Activated CD4-positive, alpha-beta T cell treated with anti-CD3 and anti-CD28 coated beads for 36 hours (primary cell): Measurements from ENCODE around the gene AHCYL2. TPM values are rescaled to one million over a fixed set of nuclear protein-coding genes. Genes with fewer than 3 reads are reported as not detected.
"Not testable (repeated sequence)": the region's sequence is repeated elsewhere in the genome, so short reads cannot be mapped to it uniquely, and the experiment has no call there.

Source experiments
- ATAC-seq: fragments of 200-7000 bp; cut with Tn5 transposase; one replicate; pipeline ENCODE4 v1.10.0; 2021; ENCODE audit warnings: mild to moderate bottlenecking, moderate library complexity
- CTCF ChIA-PET: fragments of 350-600 bp; sonication (Branson Sonifier 250); formaldehyde crosslinking; loops from one replicate; lab custom pipeline; 2021; ENCODE audit warnings: antibody characterized with exemption; lab: Charles Lee
- POLR2A ChIA-PET: fragments of 350-600 bp; sonication (Branson Sonifier 250); formaldehyde crosslinking; loops from one replicate; lab custom pipeline; 2021; ENCODE audit warnings: antibody characterized with exemption, inconsistent platforms; lab: Charles Lee
- DNase-seq: peaks from one replicate; pipeline ENCODE4 v3.0.0-alpha.2; 2020
- H3K27ac Mint-ChIP-seq: one replicate; pipeline ENCODE4 v1.8.0; 2021; ENCODE audit warnings: mixed read lengths
- H3K27me3 Mint-ChIP-seq: one replicate; pipeline ENCODE4 v1.8.0; 2021; ENCODE audit warnings: mixed read lengths
- H3K36me3 Mint-ChIP-seq: one replicate; pipeline ENCODE4 v1.8.0; 2021; ENCODE audit warnings: low read depth, mixed read lengths
- H3K4me1 Mint-ChIP-seq: one replicate; pipeline ENCODE4 v1.8.0; 2021; ENCODE audit warnings: mixed read lengths
- H3K4me3 Mint-ChIP-seq: one replicate; pipeline ENCODE4 v1.8.0; 2021; ENCODE audit warnings: mild to moderate bottlenecking, moderate library complexity, mixed read lengths
- H3K9me3 Mint-ChIP-seq: one replicate; pipeline ENCODE4 v1.8.0; 2021; ENCODE audit warnings: low read depth, mixed read lengths
- intact Hi-C, 2 experiments: fragments of 100-400 bp; cut with DNase I in 1 of 2; cut with micrococcal nuclease in 1 of 2; formaldehyde crosslinking; loops; one replicate each; pipeline versions ENCODE4 v1.14.2 to v1.15.1; 2022 to 2024; cut with DNase I, micrococcal nuclease
- total RNA-seq, 2 experiments: library from RNA; stranded (reverse); gene quantifications; one replicate each; pipeline ENCODE4 v1.2.3, GENCODE V29; 2021

The AHCYL2 gene
- total RNA-seq, 2 experiments from 2014 or later: 14.1 to 14.9 TPM

- H3K36me3 Mint-ChIP-seq: peaks cover 2% of the 10 kb centered on the region
- intact Hi-C loops: no loop called here
- no peak overlapping the region for H3K4me3 Mint-ChIP-seq
- DNase-seq (no peak), ATAC-seq (no peak)
- H3K9me3 Mint-ChIP-seq: no peaks in the 10 kb centered on the region
- no peaks in the 10 kb centered on the region for H3K27me3 Mint-ChIP-seq
- POLR2A ChIA-PET: no interaction called here
- no peak overlapping the region for H3K27ac Mint-ChIP-seq
- CTCF ChIA-PET: interaction anchor here (0.5 to 4.5 kb wide), 7 partner anchors 12 to 195 kb away, joined by 3 to 28 read pairs (median 4); no protein-coding TSS in a partner anchor
- no peaks in the 10 kb centered on the region for H3K4me1 Mint-ChIP-seq
These were observed 60.3 kb downstream of the AHCYL2 start for GRCh38 chr7:129285111-129285510.

- Mint-ChIP-seq H3K36me3 (peaks cover 2% of the 10 kb centered on the region), H3K27me3 (no peaks in the 10 kb centered on the region), H3K4me3 (no peak overlapping the region), H3K4me1 (no peaks in the 10 kb centered on the region), H3K27ac (no peak overlapping the region), H3K9me3 (no peaks in the 10 kb centered on the region)
- intact Hi-C loops: loop anchor here in 1 of 2 experiments (10.0 kb wide), 1 partner anchor 388 kb away; no protein-coding TSS in a partner anchor
- POLR2A ChIA-PET: no interaction called here
- CTCF ChIA-PET: interaction anchor here (0.7 to 7.0 kb wide), 2 partner anchors 71 to 216 kb away, joined by 5 to 151 read pairs; partner anchors contain the start of gene AHCYL2
- no peak for ATAC-seq
- no peak for DNase-seq
These were observed 68.0 kb downstream of the AHCYL2 start for GRCh38 chr7:129292861-129293260.

- H3K4me1 Mint-ChIP-seq: no peaks in the 10 kb centered on the region
- no peak overlapping the region for H3K27ac Mint-ChIP-seq
- no peak for DNase-seq
- intact Hi-C loops: loop anchor here in 1 of 2 experiments (10.0 kb wide), 1 partner anchor 390 kb away; no protein-coding TSS in a partner anchor
- ChIA-PET CTCF (interaction anchor here (0.6 to 7.0 kb wide), 5 partner anchors 24 to 468 kb away, joined by 3 to 151 read pairs (median 3); partner anchors contain the start of gene AHCYL2), POLR2A (no interaction called here)
- no peak for ATAC-seq
- no peaks in the 10 kb centered on the region for H3K36me3 Mint-ChIP-seq
- no peaks in the 10 kb centered on the region for H3K9me3 Mint-ChIP-seq
- H3K27me3 Mint-ChIP-seq: no peaks in the 10 kb centered on the region
- no peak overlapping the region for H3K4me3 Mint-ChIP-seq
These were observed 70.2 kb downstream of the AHCYL2 start for GRCh38 chr7:129295015-129295423.

GRCh38 chr7:129298268-129298893 is 73.6 kb downstream of the AHCYL2 start:
- Mint-ChIP-seq H3K36me3 (peaks cover 5% of the 10 kb centered on the region), H3K9me3 (peaks cover 2% of the 10 kb centered on the region), H3K27me3 (no peaks in the 10 kb centered on the region), H3K27ac (no peak overlapping the region), H3K4me1 (peaks cover 2% of the 10 kb centered on the region), H3K4me3 (no peak overlapping the region)
- DNase-seq (peak; percentile 75), ATAC-seq (no peak)
- ChIA-PET POLR2A (no interaction called here), CTCF (interaction anchor here (0.6 to 7.0 kb wide), 15 partner anchors 8 to 375 kb away, joined by 3 to 151 read pairs (median 4); partner anchors contain the start of gene AHCYL2)
- intact Hi-C loops: loop anchor here (1.0 to 10.0 kb wide), 2 partner anchors 80 to 394 kb away; no protein-coding TSS in a partner anchor

GRCh38 chr7:129299889-129300288 is 75.1 kb downstream of the AHCYL2 start:
- intact Hi-C loops: loop anchor here in 1 of 2 experiments (10.0 kb wide), 1 partner anchor 395 kb away; no protein-coding TSS in a partner anchor
- no peak for DNase-seq
- Mint-ChIP-seq H3K27me3 (no peaks in the 10 kb centered on the region), H3K4me3 (no peak overlapping the region), H3K27ac (no peak overlapping the region), H3K36me3 (peaks cover 9% of the 10 kb centered on the region), H3K4me1 (peaks cover 2% of the 10 kb centered on the region), H3K9me3 (peaks cover 9% of the 10 kb centered on the region)
- ATAC-seq: no peak
- CTCF ChIA-PET: no interaction called here
- POLR2A ChIA-PET: no interaction called here

GRCh38 chr7:129300299-129300698 is 75.5 kb downstream of the AHCYL2 start:
- H3K36me3 Mint-ChIP-seq, H3K4me3 Mint-ChIP-seq, ATAC-seq, H3K27me3 Mint-ChIP-seq, DNase-seq, intact Hi-C loops, H3K4me1 Mint-ChIP-seq, H3K9me3 Mint-ChIP-seq, POLR2A ChIA-PET, H3K27ac Mint-ChIP-seq: not testable (repeated sequence)
- CTCF ChIA-PET: interaction anchor here (1.3 kb wide), 1 partner anchor 82 kb away, joined by 8 read pairs; no protein-coding TSS in a partner anchor

GRCh38 chr7:129307592-129307991 is 82.8 kb downstream of the AHCYL2 start:
- H3K4me3 Mint-ChIP-seq: no peak overlapping the region
- intact Hi-C loops: no loop called here
- DNase-seq: no peak
- peaks cover 6% of the 10 kb centered on the region for H3K9me3 Mint-ChIP-seq
- ChIA-PET POLR2A (no interaction called here), CTCF (interaction anchor here (1.1 to 1.3 kb wide), 3 partner anchors 11 to 89 kb away, joined by 3 to 6 read pairs (median 3); no protein-coding TSS in a partner anchor)
- H3K27ac Mint-ChIP-seq: no peak overlapping the region
- H3K27me3 Mint-ChIP-seq: no peaks in the 10 kb centered on the region
- no peak for ATAC-seq
- peaks cover under 1% of the 10 kb centered on the region for H3K4me1 Mint-ChIP-seq
- H3K36me3 Mint-ChIP-seq: peaks cover 10% of the 10 kb centered on the region

- POLR2A ChIA-PET: no interaction called here
These were observed 83.2 kb downstream of the AHCYL2 start for GRCh38 chr7:129308047-129308446.

GRCh38 chr7:129311429-129311828 is 86.6 kb downstream of the AHCYL2 start:
- CTCF ChIA-PET: interaction anchor here (0.5 to 2.4 kb wide), 4 partner anchors 13 to 93 kb away, joined by 3 to 10 read pairs (median 4); no protein-coding TSS in a partner anchor
- POLR2A ChIA-PET: no interaction called here
- Mint-ChIP-seq H3K27ac (no peak overlapping the region), H3K9me3 (no peaks in the 10 kb centered on the region), H3K4me1 (peaks cover 6% of the 10 kb centered on the region), H3K27me3 (no peaks in the 10 kb centered on the region), H3K4me3 (no peak overlapping the region), H3K36me3 (no peaks in the 10 kb centered on the region)
- intact Hi-C loops: no loop called here
- ATAC-seq (no peak), DNase-seq (no peak)

More at GRCh38 chr7:129308047-129308446, 83.2 kb downstream of the AHCYL2 start:
- peaks cover 2% of the 10 kb centered on the region for H3K4me1 Mint-ChIP-seq
- no peak overlapping the region for H3K4me3 Mint-ChIP-seq
- H3K27me3 Mint-ChIP-seq: no peaks in the 10 kb centered on the region
- H3K27ac Mint-ChIP-seq: no peak overlapping the region
- intact Hi-C loops: no loop called here
- peaks cover 6% of the 10 kb centered on the region for H3K9me3 Mint-ChIP-seq
- CTCF ChIA-PET: interaction anchor here (1.1 to 1.3 kb wide), 3 partner anchors 11 to 89 kb away, joined by 3 to 6 read pairs (median 3); no protein-coding TSS in a partner anchor
- H3K36me3 Mint-ChIP-seq: peaks cover 8% of the 10 kb centered on the region
- ATAC-seq (no peak), DNase-seq (no peak)

GRCh38 chr7:129313282-129313681 is 88.5 kb downstream of the AHCYL2 start:
- intact Hi-C loops: no loop called here
- no peak for ATAC-seq
- ChIA-PET POLR2A (no interaction called here), CTCF (interaction anchor here (0.5 to 1.6 kb wide), 3 partner anchors 15 to 95 kb away, joined by 3 to 4 read pairs (median 3); no protein-coding TSS in a partner anchor)
- Mint-ChIP-seq H3K9me3 (no peaks in the 10 kb centered on the region), H3K27ac (no peak overlapping the region), H3K4me1 (peaks cover 6% of the 10 kb centered on the region), H3K4me3 (no peak overlapping the region), H3K36me3 (no peaks in the 10 kb centered on the region), H3K27me3 (no peaks in the 10 kb centered on the region)
- no peak for DNase-seq

GRCh38 chr7:129315960-129316359 is 91.1 kb downstream of the AHCYL2 start:
- Mint-ChIP-seq H3K27me3 (no peaks in the 10 kb centered on the region), H3K4me1 (peaks cover 6% of the 10 kb centered on the region), H3K9me3 (no peaks in the 10 kb centered on the region), H3K4me3 (no peak overlapping the region), H3K36me3 (no peaks in the 10 kb centered on the region), H3K27ac (no peak overlapping the region)
- DNase-seq: no peak
- ChIA-PET CTCF (no interaction called here), POLR2A (no interaction called here)
- no peak for ATAC-seq
- intact Hi-C loops: no loop called here
